ENCODE measurements around the gene SMAD3.

- TF ChIP-seq, protein P1, sequence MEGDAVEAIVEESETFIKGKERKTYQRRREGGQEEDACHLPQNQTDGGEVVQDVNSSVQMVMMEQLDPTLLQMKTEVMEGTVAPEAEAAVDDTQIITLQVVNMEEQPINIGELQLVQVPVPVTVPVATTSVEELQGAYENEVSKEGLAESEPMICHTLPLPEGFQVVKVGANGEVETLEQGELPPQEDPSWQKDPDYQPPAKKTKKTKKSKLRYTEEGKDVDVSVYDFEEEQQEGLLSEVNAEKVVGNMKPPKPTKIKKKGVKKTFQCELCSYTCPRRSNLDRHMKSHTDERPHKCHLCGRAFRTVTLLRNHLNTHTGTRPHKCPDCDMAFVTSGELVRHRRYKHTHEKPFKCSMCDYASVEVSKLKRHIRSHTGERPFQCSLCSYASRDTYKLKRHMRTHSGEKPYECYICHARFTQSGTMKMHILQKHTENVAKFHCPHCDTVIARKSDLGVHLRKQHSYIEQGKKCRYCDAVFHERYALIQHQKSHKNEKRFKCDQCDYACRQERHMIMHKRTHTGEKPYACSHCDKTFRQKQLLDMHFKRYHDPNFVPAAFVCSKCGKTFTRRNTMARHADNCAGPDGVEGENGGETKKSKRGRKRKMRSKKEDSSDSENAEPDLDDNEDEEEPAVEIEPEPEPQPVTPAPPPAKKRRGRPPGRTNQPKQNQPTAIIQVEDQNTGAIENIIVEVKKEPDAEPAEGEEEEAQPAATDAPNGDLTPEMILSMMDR (conservative IDR thresholded peaks at IDR 0.05), result no peak
- no peak for TF ChIP-seq ZFX (IDR thresholded peaks at IDR 0.05)
These were observed 61.3 kb downstream of the SMAD3 start for GRCh38 chr15:67126551-67127330.

All from C4-2B (cell line).